LNCAP (cell line): ENCODE data around the gene ST6GALNAC3.

ENCODE experiments used
- CTCF ChIP-seq: fragments of 450-650 bp; IDR thresholded peaks from 2 replicates; pipeline ENCODE4 v1.5.1; 2017; ENCODE audit warnings: mild to moderate bottlenecking

The ST6GALNAC3 gene

GRCh38 chr1:76381450-76382097 is 307.0 kb downstream of the ST6GALNAC3 start:
- TF ChIP-seq CTCF: no peak

- TF ChIP-seq CTCF: no peak
These were observed 313.7 kb downstream of the ST6GALNAC3 start for GRCh38 chr1:76388261-76388660.

GRCh38 chr1:76390456-76390855 is 315.9 kb downstream of the ST6GALNAC3 start:
- TF ChIP-seq CTCF: no peak

- no peak for TF ChIP-seq CTCF
These were observed 320.5 kb downstream of the ST6GALNAC3 start for GRCh38 chr1:76395059-76395458.

- TF ChIP-seq CTCF: no peak
These were observed 327.6 kb downstream of the ST6GALNAC3 start for GRCh38 chr1:76402128-76402527.

- TF ChIP-seq CTCF: no peak
These were observed 333.8 kb downstream of the ST6GALNAC3 start for GRCh38 chr1:76408303-76408702.

GRCh38 chr1:76410499-76410898 is 336.0 kb downstream of the ST6GALNAC3 start:
- TF ChIP-seq CTCF: no peak

GRCh38 chr1:76418531-76418930 is 344.0 kb downstream of the ST6GALNAC3 start:
- TF ChIP-seq CTCF: no peak
